OCI-LY7 (cell line): ENCODE results near the gene SPP1. TPM values are rescaled to one million over a fixed set of nuclear protein-coding genes. Genes with fewer than 3 reads are reported as not detected.

Experiments
- BruUV-seq: library from RNA; stranded (reverse); fragments of 400-500 nt; replicated peaks from 2 replicates; lab custom pipeline; 2021; lab: Mats Ljungman, UMichigan
- CTCF ChIA-PET: fragments of 300-600 bp; sonication (Branson Sonifier 250); formaldehyde crosslinking; loops from one replicate; lab custom pipeline; 2022; ENCODE audit warnings: antibody characterized with exemption; ENCODE audit not compliant: unreplicated experiment; lab: Charles Lee
- POLR2A ChIA-PET: fragments of 300-600 bp; sonication (Branson Sonifier 250); formaldehyde crosslinking; loops from one replicate; lab custom pipeline; 2022; ENCODE audit warnings: antibody characterized with exemption; lab: Charles Lee
- DNase-seq: peaks from one replicate; pipeline ENCODE4 v3.0.0-alpha.2; 2015; ENCODE audit warnings: low spot score
- H2AFZ ChIP-seq: fragments of 200-600 bp; sonication (generic), shearing (Covaris generic); 2 replicates; pipeline ENCODE4 v1.6.1; 2014; ENCODE audit warnings: mild to moderate bottlenecking, antibody characterized with exemption, low read length, moderate library complexity
- H3K27ac ChIP-seq: fragments of 200-600 bp; sonication (generic); 2 replicates; pipeline ENCODE4 v1.5.1; 2014; ENCODE audit warnings: mixed run types, low read depth, mild to moderate bottlenecking, moderate library complexity, low read length, inconsistent platforms; ENCODE audit not compliant: poor library complexity, severe bottlenecking
- H3K36me3 ChIP-seq: fragments of 200-600 bp; sonication (generic); 2 replicates; pipeline ENCODE4 v1.6.1; 2014; ENCODE audit warnings: mild to moderate bottlenecking, antibody characterized with exemption, low read length, moderate library complexity, mixed read lengths; ENCODE audit not compliant: insufficient read depth
- H3K4me1 ChIP-seq: fragments of 200-600 bp; sonication (generic); 2 replicates; pipeline ENCODE4 v1.5.1; 2014; ENCODE audit warnings: mild to moderate bottlenecking, low read length; ENCODE audit not compliant: insufficient read depth, poor library complexity, severe bottlenecking
- H3K4me2 ChIP-seq: fragments of 200-600 bp; sonication (generic); 2 replicates; pipeline ENCODE4 v1.6.1; 2014; ENCODE audit warnings: mild to moderate bottlenecking, low read length
- H3K4me3 ChIP-seq: fragments of 200-600 bp; sonication (generic); 2 replicates; pipeline ENCODE4 v1.5.1; 2014; ENCODE audit warnings: mild to moderate bottlenecking, low read depth, low read length; ENCODE audit not compliant: poor library complexity, severe bottlenecking
- H3K79me2 ChIP-seq: fragments of 200-600 bp; sonication (generic); 2 replicates; pipeline ENCODE4 v1.6.1; 2016; ENCODE audit warnings: low read depth, mild to moderate bottlenecking, low read length, moderate library complexity, mixed read lengths; ENCODE audit not compliant: insufficient read depth
- H3K9me2 ChIP-seq: fragments of 200-600 bp; sonication (generic); 2 replicates; pipeline ENCODE4 v1.6.1; 2016; ENCODE audit warnings: mild to moderate bottlenecking, low read length, mixed read lengths; ENCODE audit not compliant: insufficient read depth
- H3K9me3 ChIP-seq: fragments of 200-600 bp; sonication (generic); 2 replicates; pipeline ENCODE4 v1.6.1; 2014; ENCODE audit warnings: mild to moderate bottlenecking, mixed run types, low read length, mixed read lengths
- H4K20me1 ChIP-seq: fragments of 200-600 bp; sonication (generic); 2 replicates; pipeline ENCODE4 v1.6.1; 2014; ENCODE audit warnings: mild to moderate bottlenecking, antibody characterized with exemption, low read length, moderate library complexity, mixed read lengths; ENCODE audit not compliant: insufficient read depth
- EZH2phosphoT487 ChIP-seq: fragments of 200-600 bp; sonication (generic); IDR thresholded peaks from 2 replicates; pipeline ENCODE4 v1.6.1; 2018; ENCODE audit warnings: low read depth, borderline replicate concordance, mild to moderate bottlenecking, mixed run types, antibody characterized with exemption, low read length, moderate library complexity, mixed read lengths
- intact Hi-C: fragments of 100-400 bp; cut with micrococcal nuclease; formaldehyde crosslinking; loops from one replicate; pipeline ENCODE4 v1.10.0; 2022; ENCODE audit not compliant: unreplicated experiment
- total RNA-seq, 2 experiments: library from RNA; depleted of rRNA in 1 of 2; stranded (reverse); fragments of >200 nt in 1 of 2; shearing (Covaris generic) in 1 of 2; gene quantifications; 2 replicates each; pipeline ENCODE4 v1.2.3, GENCODE V29; 2014 to 2022
- TF ChIP-seq, protein P1 (sequence below): fragments of 200-600 bp; sonication (generic); conservative IDR thresholded peaks from 2 replicates; pipeline ENCODE4 v1.5.1; 2014; ENCODE audit warnings: mild to moderate bottlenecking, antibody characterized with exemption, low read length, moderate library complexity, mixed read lengths

The SPP1 gene
- total RNA-seq, 2 experiments from 2014 or later = 1.4 TPM; not detected in 1

DNA sequence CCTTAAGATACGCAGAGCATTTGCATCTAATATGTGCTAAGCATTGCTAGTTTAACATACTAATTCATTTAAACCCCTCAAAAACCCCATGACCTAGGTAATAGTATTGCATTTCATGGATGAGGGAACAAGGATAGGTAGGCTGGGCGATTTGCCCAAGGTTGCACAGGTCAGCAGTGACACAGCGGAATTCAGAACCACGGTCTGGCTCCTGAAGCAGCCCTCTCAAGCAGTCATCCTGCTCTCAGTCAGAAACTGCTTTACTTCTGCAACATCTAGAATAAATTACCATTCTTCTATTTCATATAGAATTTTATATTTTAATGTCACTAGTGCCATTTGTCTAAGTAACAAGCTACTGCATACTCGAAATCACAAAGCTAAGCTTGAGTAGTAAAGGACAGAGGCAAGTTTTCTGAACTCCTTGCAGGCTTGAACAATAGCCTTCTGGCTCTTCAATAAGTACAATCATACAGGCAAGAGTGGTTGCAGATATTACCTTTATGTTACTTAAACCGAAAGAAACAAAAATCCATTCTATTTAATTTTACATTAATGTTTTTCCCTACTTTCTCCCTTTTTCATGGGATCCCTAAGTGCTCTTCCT, 555 bp upstream of the SPP1 start:
- TF ChIP-seq, protein P1, sequence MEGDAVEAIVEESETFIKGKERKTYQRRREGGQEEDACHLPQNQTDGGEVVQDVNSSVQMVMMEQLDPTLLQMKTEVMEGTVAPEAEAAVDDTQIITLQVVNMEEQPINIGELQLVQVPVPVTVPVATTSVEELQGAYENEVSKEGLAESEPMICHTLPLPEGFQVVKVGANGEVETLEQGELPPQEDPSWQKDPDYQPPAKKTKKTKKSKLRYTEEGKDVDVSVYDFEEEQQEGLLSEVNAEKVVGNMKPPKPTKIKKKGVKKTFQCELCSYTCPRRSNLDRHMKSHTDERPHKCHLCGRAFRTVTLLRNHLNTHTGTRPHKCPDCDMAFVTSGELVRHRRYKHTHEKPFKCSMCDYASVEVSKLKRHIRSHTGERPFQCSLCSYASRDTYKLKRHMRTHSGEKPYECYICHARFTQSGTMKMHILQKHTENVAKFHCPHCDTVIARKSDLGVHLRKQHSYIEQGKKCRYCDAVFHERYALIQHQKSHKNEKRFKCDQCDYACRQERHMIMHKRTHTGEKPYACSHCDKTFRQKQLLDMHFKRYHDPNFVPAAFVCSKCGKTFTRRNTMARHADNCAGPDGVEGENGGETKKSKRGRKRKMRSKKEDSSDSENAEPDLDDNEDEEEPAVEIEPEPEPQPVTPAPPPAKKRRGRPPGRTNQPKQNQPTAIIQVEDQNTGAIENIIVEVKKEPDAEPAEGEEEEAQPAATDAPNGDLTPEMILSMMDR = no peak
- no peak for TF ChIP-seq EZH2phosphoT487
- CTCF ChIA-PET = no interaction called here

DNA sequence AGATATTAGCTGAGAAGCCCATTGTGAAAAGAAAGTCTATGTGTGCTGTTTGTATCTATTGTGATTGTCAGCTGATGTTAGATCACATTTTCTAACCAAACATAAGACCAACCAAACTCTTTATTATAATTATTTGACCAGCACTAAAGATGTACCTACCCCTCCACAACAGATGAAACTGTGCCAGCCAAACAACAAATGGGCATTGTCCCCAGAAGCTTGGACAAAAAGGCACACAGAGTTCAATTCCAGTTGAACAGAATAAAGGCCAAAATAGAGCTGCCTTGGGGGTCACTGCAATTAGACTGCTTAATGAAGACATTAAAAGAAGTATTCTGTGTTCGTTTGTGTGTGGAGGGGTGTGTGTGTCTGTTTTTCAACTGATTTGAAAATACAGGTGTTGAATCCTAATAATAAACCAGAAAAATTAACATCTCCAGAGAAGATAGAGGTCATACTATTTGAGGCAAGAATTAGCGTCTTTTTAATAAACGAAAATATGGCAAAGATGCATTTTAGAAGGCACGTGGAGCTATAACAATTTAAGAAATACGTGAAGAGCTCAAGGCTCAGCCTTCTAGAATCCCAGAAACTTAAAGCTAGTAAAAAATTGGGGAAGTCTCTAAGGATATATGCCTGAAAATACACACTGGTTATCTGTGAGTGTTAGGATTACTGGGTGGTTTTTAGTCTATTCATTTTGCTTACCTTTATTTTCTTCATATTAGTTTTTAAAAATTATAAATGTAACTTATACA, 2.2 kb downstream of the SPP1 start:
- no peaks in the 10 kb centered on the region for H3K79me2 ChIP-seq
- no peak for DNase-seq
- H3K4me1 ChIP-seq = peaks cover 5% of the 10 kb centered on the region
- no peak overlapping the region for H3K4me3 ChIP-seq
- H3K36me3 ChIP-seq = no peaks in the 10 kb centered on the region
- no peaks in the 10 kb centered on the region for H3K9me3 ChIP-seq
- no peak overlapping the region for H2AFZ ChIP-seq
- H3K4me2 ChIP-seq = no peak overlapping the region
- H3K27ac ChIP-seq = no peak overlapping the region
- TF ChIP-seq EZH2phosphoT487 = no peak
- TF ChIP-seq, protein P1 = no peak
- no peaks in the 10 kb centered on the region for H3K9me2 ChIP-seq
- CTCF ChIA-PET = no interaction called here
- intact Hi-C loops = no loop called here
- POLR2A ChIA-PET = interaction anchor here (1.5 kb wide), 1 partner anchor 19 kb away, joined by 3 read pairs; no protein-coding TSS in a partner anchor
- no TSS peak for BruUV-seq
- no peaks in the 10 kb centered on the region for H4K20me1 ChIP-seq

More for the DNA sequence above, 555 bp upstream of the SPP1 start:
- Histone ChIP-seq H3K79me2 (no peaks in the 10 kb centered on the region), H3K27ac (no peak overlapping the region), H4K20me1 (no peaks in the 10 kb centered on the region), H3K36me3 (no peaks in the 10 kb centered on the region), H2AFZ (peak overlapping the region; percentile 18), H3K4me2 (peak overlapping the region; percentile 47), H3K9me2 (no peaks in the 10 kb centered on the region), H3K4me1 (peaks cover 9% of the 10 kb centered on the region), H3K9me3 (no peaks in the 10 kb centered on the region), H3K4me3 (no peak overlapping the region)
- no TSS peak for BruUV-seq
- no peak for DNase-seq
- intact Hi-C loops = loop anchor here (5.0 kb wide), 1 partner anchor 237 kb away; no protein-coding TSS in a partner anchor
- POLR2A ChIA-PET = no interaction called here

GRCh38 chr4:87978681-87979080, 3.2 kb downstream of the SPP1 start:
- no peaks in the 10 kb centered on the region for H3K79me2 ChIP-seq
- no TSS peak for BruUV-seq
- H2AFZ ChIP-seq = no peak overlapping the region
- no peaks in the 10 kb centered on the region for H3K9me2 ChIP-seq
- H3K36me3 ChIP-seq = no peaks in the 10 kb centered on the region
- H3K4me3 ChIP-seq = no peak overlapping the region
- H3K9me3 ChIP-seq = no peaks in the 10 kb centered on the region
- CTCF ChIA-PET = no interaction called here
- intact Hi-C loops = no loop called here
- H3K27ac ChIP-seq = no peak overlapping the region
- no peaks in the 10 kb centered on the region for H4K20me1 ChIP-seq
- POLR2A ChIA-PET = no interaction called here
- no peak overlapping the region for H3K4me2 ChIP-seq
- no peak for DNase-seq
- H3K4me1 ChIP-seq = peaks cover 5% of the 10 kb centered on the region
- TF ChIP-seq, protein P1 = no peak
- no peak for TF ChIP-seq EZH2phosphoT487
